SH-SY5Y (cell line): ENCODE results near the gene SEC11A.

ENCODE experiments used
- GATA2 ChIP-seq: IDR thresholded peaks from 2 replicates; pipeline ENCODE4 v1.6.1; 2011; ENCODE audit warnings: mild to moderate bottlenecking, low read depth, low read length
- GATA3 ChIP-seq: IDR thresholded peaks from 2 replicates; pipeline ENCODE4 v1.6.1; 2011; ENCODE audit warnings: low read depth, mild to moderate bottlenecking, low read length, moderate library complexity

DNA sequence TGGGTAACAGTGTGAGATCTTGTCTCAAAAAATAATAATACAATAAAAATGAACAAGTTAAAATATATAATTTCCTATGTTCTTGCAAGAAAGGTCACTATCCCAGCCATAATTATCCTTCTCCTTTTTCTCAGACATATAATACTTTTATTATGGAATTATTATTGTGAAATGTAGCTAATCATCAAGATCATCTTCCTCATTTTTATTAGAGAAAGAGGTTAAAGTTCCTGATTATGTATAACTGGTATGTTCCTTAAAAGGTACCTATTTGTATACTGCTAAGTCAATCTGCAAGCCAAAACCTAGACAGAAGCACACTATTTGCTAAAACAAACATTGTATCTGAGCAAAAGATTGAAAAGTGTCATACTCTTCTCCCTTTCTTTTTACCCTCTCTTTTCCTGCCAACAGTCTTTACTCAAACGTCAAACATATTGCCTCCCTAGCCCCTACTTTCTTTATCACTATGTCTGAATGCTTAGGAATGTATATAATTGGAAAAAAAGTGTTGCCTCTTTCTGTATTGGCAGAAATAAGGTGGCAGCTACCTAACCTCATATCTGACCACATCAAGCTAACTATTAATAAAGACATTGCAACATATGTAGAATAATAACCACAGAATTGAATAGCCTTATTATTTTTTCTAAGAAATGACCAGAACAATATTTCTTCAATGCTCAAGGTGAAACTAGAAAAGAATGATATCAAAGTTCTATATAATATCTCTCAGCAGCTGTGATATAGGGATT lies 18.5 kb downstream of the SEC11A start:
- no peak for TF ChIP-seq GATA2
- TF ChIP-seq GATA3, result no peak
